Upper lobe of left lung (tissue), 6 donors: ENCODE results near the gene PRR5L. TPM values are rescaled to one million over a fixed set of nuclear protein-coding genes. Genes with fewer than 3 reads are reported as not detected.
A peak's percentile ranks its signal among the peaks of the same experiment; 100 is the strongest.

ENCODE experiments used
- ATAC-seq, 2 donors: fragments of 200-7000 bp; cut with Tn5 transposase; one replicate each; pipeline ENCODE4 v1.9.1; 2022; ENCODE audit warnings: mild to moderate bottlenecking in 2 of 2, moderate library complexity in 2 of 2; ENCODE audit not compliant: low FRiP score in 2 of 2
- DNase-seq, 2 donors: peaks; one replicate each; pipeline ENCODE4 v3.0.0-alpha.2; 2019 to 2020
- H3K27ac ChIP-seq, 4 donors: fragments of 200-600 bp; sonication (generic); one replicate each; pipeline ENCODE4 v1.5.1; 2016 to 2019
- H3K27me3 ChIP-seq, 4 donors: fragments of 200-600 bp; sonication (generic); one replicate each; pipeline ENCODE4 v1.5.1; 2017 to 2019
- H3K36me3 ChIP-seq, 4 donors: fragments of 200-600 bp; sonication (generic); one replicate each; pipeline ENCODE4 v1.5.1; 2016 to 2019
- H3K4me1 ChIP-seq, 4 donors: fragments of 200-600 bp; sonication (generic); one replicate each; pipeline ENCODE4 v1.5.1; 2018 to 2019
- H3K4me3 ChIP-seq, 4 donors: fragments of 200-600 bp; sonication (generic); one replicate each; pipeline ENCODE4 v1.5.1; 2017 to 2019; ENCODE audit warnings: mild to moderate bottlenecking in 2 of 4, moderate library complexity in 1 of 4
- H3K9me3 ChIP-seq, 4 donors: fragments of 200-600 bp; sonication (generic); one replicate each; pipeline ENCODE4 v1.5.1; 2018 to 2019
- CTCF ChIP-seq, 6 experiments: fragments of 450-650 bp in 4 of 6; fragments of 200-600 bp in 2 of 6; sonication (generic) in 2 of 6; IDR thresholded peaks; one replicate each; pipeline ENCODE4 v1.5.1; 2016 to 2019; ENCODE audit warnings: antibody characterized with exemption in 6 of 6
- EP300 ChIP-seq, 4 donors: sonication (generic); formaldehyde crosslinking; IDR thresholded peaks; one replicate each; pipeline ENCODE4 v1.5.1; 2017; ENCODE audit warnings: antibody characterized with exemption in 4 of 4, control low read depth in 2 of 4
- POLR2A ChIP-seq, 4 donors: fragments of 450-650 bp; IDR thresholded peaks; one replicate each; pipeline ENCODE4 v1.5.1; 2016 to 2017; ENCODE audit warnings: antibody characterized with exemption in 4 of 4, mild to moderate bottlenecking in 2 of 4
- POLR2AphosphoS5 ChIP-seq, 2 donors: sonication (generic); formaldehyde crosslinking; IDR thresholded peaks; one replicate each; pipeline ENCODE4 v1.5.1; 2017; ENCODE audit warnings: antibody characterized with exemption in 2 of 2
- WGBS, 2 donors: methylation state at CpG; one replicate each; pipeline ENCODE4 v1.1.5; 2017 to 2018; 5-methylcytosine and 5-hydroxymethylcytosine counted together
- total RNA-seq, 6 donors: library from RNA; depleted of rRNA in 4 of 6; stranded (reverse); fragments of >200 nt in 4 of 6; gene quantifications; one replicate each; pipeline versions ENCODE4 v1.1.0 to v1.2.1, GENCODE V29; 2016 to 2021
- donor health status: DM: no; HTN: no; CAD: no; lungs with moderate emphysema.
- donor health status: DM: no; HTN: yes; CAD: no; lungs with severe emphysema.

PRR5L gene
- total RNA-seq, 6 donors from 2014 or later: 18.9 to 40.5 (median 27.6) TPM

GRCh38 chr11:36360826-36361415 lies 64.8 kb downstream of the PRR5L start:
- H3K4me3 ChIP-seq: no peak overlapping the region
- DNase-seq: no peak
- TF ChIP-seq EP300 (IDR thresholded peaks at IDR 0.05) (no peak), POLR2AphosphoS5 (IDR thresholded peaks at IDR 0.05) (no peak), CTCF (IDR thresholded peaks at IDR 0.05) (no peak), POLR2A (IDR thresholded peaks at IDR 0.05) (no peak)
- no peaks in the 10 kb centered on the region for H3K36me3 ChIP-seq
- ATAC-seq: no peak
- no peaks in the 10 kb centered on the region for H3K27me3 ChIP-seq
- WGBS, 2 donors: 59 to 63% methylated on average over 4 of the region's 4 CpGs
- H3K9me3 ChIP-seq: no peaks in the 10 kb centered on the region
- no peak overlapping the region for H3K27ac ChIP-seq
- peaks cover 4 to 6% (median 5%) of the 10 kb centered on the region in 4 donors for H3K4me1 ChIP-seq

- DNase-seq (no peak), ATAC-seq (no peak)
- Histone ChIP-seq H3K36me3 (no peaks in the 10 kb centered on the region), H3K4me3 (no peak overlapping the region), H3K9me3 (no peaks in the 10 kb centered on the region), H3K27me3 (no peaks in the 10 kb centered on the region), H3K27ac (peak overlapping the region in 1 of 4 donors; percentile 27), H3K4me1 (peaks cover 4 to 6% (median 5%) of the 10 kb centered on the region in 4 donors)
- WGBS, 2 donors: 26 to 32% methylated on average over 1 of the region's 1 CpG
- no peak for TF ChIP-seq POLR2A (IDR thresholded peaks at IDR 0.05)
- TF ChIP-seq POLR2AphosphoS5 (IDR thresholded peaks at IDR 0.05): no peak
- TF ChIP-seq EP300 (IDR thresholded peaks at IDR 0.05): no peak
- no peak for TF ChIP-seq CTCF (IDR thresholded peaks at IDR 0.05)
Observed at GRCh38 chr11:36361472-36361871, 65.4 kb downstream of the PRR5L start.

GRCh38 chr11:36361901-36362391 lies 65.9 kb downstream of the PRR5L start:
- Histone ChIP-seq H3K27me3 (no peaks in the 10 kb centered on the region), H3K4me3 (peak overlapping the region in 1 of 4 donors; percentile 1), H3K9me3 (no peaks in the 10 kb centered on the region), H3K27ac (peak overlapping the region in 1 of 4 donors; percentile 27), H3K36me3 (no peaks in the 10 kb centered on the region), H3K4me1 (peaks cover 4 to 6% (median 5%) of the 10 kb centered on the region in 4 donors)
- TF ChIP-seq EP300 (IDR thresholded peaks at IDR 0.05): peak in 1 of 4 donors; percentile 6
- TF ChIP-seq CTCF (IDR thresholded peaks at IDR 0.05): no peak
- TF ChIP-seq POLR2AphosphoS5 (IDR thresholded peaks at IDR 0.05): peak in 1 of 2 donors; percentile 23
- TF ChIP-seq POLR2A (IDR thresholded peaks at IDR 0.05): peak in 1 of 4 donors; percentile 27
- peak in 1 of 2 donors; percentile 44 for DNase-seq
- 46 to 47% methylated on average over 11 of the region's 11 CpGs for WGBS, 2 donors
- peak in 1 of 2 donors; percentile 92 for ATAC-seq

- 70 to 71% methylated on average over 2 to 4 of the region's 4 CpGs for WGBS, 2 donors
Observed at GRCh38 chr11:36362902-36363301, 66.8 kb downstream of the PRR5L start.

More at GRCh38 chr11:36362902-36363301, 66.8 kb downstream of the PRR5L start:
- H3K4me3 ChIP-seq: no peak overlapping the region
- H3K4me1 ChIP-seq: peaks cover 4 to 6% (median 5%) of the 10 kb centered on the region in 4 donors
- no peak for TF ChIP-seq POLR2AphosphoS5 (IDR thresholded peaks at IDR 0.05)
- TF ChIP-seq POLR2A (IDR thresholded peaks at IDR 0.05): no peak
- no peak for TF ChIP-seq CTCF (IDR thresholded peaks at IDR 0.05)
- no peak for TF ChIP-seq EP300 (IDR thresholded peaks at IDR 0.05)
- ATAC-seq: no peak
- H3K27me3 ChIP-seq: no peaks in the 10 kb centered on the region
- no peak overlapping the region for H3K27ac ChIP-seq
- H3K9me3 ChIP-seq: no peaks in the 10 kb centered on the region
- no peaks in the 10 kb centered on the region for H3K36me3 ChIP-seq
- no peak for DNase-seq
